Gastrocnemius medialis (tissue), 4 donors: ENCODE results near the gene HSD11B1L.

Source experiments
- CTCF ChIP-seq, 5 experiments: fragments of 450-650 bp in 3 of 5; fragments of 200-600 bp in 2 of 5; sonication (generic) in 2 of 5; IDR thresholded peaks in 4 of 5; conservative IDR thresholded peaks in 1 of 5; 1 replicate in 4 of 5; 2 replicates in 1 of 5; pipeline ENCODE4 v1.5.1; 2016 to 2019; ENCODE audit warnings: antibody characterized with exemption in 5 of 5, mild to moderate bottlenecking in 3 of 5, moderate library complexity in 3 of 5
- POLR2A ChIP-seq, 2 donors: fragments of 450-650 bp; IDR thresholded peaks; one replicate each; pipeline ENCODE4 v1.6.1; 2017; ENCODE audit warnings: antibody characterized with exemption in 2 of 2, mild to moderate bottlenecking in 2 of 2, moderate library complexity in 2 of 2

GRCh38 chr19:5683177-5683886, 2.5 kb downstream of the HSD11B1L start:
- TF ChIP-seq POLR2A (IDR thresholded peaks at IDR 0.05) (no peak), CTCF (IDR thresholded peaks at IDR 0.05 in 4 of 5, conservative IDR thresholded peaks at IDR 0.05 in 1 of 5) (no peak)
